HepG2 (cell line): ENCODE data around the gene LRP1B.

ENCODE experiments used
- EHMT2 ChIP-seq: fragments of 200-600 bp; sonication (generic); IDR thresholded peaks from 2 replicates; pipeline ENCODE4 v1.7.0; 2017; ENCODE audit warnings: antibody characterized with exemption, low read depth, low read length, borderline replicate concordance
- GATA4 ChIP-seq: sonication (generic); IDR thresholded peaks from 2 replicates; pipeline ENCODE4 v1.6.1; 2016; ENCODE audit warnings: antibody characterized with exemption, low read depth, borderline replicate concordance
- TF ChIP-seq, protein P1 (sequence below): sonication (generic); formaldehyde crosslinking; IDR thresholded peaks from 2 replicates; pipeline ENCODE4 v1.5.0; 2020; ENCODE audit warnings: mild to moderate bottlenecking, missing genetic modification reagents, moderate library complexity

DNA sequence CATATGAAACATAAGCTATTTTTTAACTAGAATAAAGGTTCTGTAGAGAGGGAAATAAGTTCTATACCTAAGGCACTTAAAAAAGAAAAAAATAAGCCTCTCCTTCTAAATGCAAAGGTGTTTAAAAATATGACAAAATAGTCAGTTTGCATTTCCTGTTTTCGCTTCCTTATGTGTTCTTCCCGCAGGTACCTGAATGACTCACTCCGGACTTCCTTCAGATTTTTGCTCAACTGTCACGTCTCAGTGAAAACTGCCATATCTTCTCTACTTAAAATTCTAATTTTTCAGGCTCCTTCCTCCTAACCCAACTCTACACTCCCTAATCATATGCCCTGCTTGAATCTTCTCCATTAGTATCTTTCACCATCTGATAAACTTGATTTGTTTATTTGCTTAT is 1333.1 kb downstream of the LRP1B start:
- TF ChIP-seq GATA4 (no peak), EHMT2 (no peak)
- TF ChIP-seq, protein P1, sequence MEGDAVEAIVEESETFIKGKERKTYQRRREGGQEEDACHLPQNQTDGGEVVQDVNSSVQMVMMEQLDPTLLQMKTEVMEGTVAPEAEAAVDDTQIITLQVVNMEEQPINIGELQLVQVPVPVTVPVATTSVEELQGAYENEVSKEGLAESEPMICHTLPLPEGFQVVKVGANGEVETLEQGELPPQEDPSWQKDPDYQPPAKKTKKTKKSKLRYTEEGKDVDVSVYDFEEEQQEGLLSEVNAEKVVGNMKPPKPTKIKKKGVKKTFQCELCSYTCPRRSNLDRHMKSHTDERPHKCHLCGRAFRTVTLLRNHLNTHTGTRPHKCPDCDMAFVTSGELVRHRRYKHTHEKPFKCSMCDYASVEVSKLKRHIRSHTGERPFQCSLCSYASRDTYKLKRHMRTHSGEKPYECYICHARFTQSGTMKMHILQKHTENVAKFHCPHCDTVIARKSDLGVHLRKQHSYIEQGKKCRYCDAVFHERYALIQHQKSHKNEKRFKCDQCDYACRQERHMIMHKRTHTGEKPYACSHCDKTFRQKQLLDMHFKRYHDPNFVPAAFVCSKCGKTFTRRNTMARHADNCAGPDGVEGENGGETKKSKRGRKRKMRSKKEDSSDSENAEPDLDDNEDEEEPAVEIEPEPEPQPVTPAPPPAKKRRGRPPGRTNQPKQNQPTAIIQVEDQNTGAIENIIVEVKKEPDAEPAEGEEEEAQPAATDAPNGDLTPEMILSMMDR (CRISPR knock-in tag): no peak
